Measurements from ENCODE around the gene PHIP.

Gene PHIP

DNA sequence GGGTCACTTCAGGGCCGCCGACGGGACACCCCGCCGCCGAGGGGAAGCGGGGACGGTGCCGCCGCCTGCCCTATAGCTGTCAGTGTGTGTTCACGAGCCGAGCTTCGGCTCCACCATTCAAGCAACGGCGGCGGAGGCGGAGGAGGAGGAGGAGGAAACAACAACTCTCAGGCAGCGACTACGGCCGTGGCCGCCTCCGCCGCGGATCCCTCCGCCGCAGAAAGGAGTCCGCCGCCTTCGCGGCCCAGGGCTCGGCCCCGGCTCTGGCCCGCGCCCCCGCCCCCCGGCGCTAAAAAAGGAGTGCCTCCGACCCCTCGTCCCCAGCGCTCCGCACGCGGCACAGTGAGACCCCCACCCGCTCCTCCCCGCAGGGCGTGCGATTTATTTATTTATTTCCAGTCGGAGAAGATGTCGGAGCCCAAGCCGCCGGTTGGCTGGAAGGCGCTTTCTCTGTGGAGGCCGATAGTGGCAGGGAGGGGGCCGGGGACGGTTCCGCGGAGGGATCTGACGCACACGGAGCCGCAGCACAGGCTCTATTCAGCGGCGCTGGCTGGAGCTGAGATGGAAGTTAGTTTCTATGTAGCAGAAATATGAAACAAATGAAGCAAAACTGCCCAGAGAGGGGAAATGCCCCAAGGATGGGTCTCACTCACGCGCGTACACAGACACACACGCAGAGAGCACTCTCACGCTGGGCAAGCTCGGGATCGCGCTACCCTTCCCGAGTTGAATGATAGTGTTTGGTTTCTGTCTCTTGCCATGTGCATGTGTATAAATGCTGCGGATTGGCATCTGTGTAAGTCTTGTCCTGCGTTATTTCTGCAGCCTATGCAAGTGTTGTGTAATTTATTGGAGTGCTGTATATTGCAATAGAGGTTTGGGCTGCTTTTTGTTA is at the start of gene PHIP:
Gene PHIP, minus strand, starts transcription at position 180 of the 895 bp plus-strand sequence. CDS start 186 bp downstream, outside the sequence.
- H3K4me1 ChIP-seq (ENCODE audit: low read depth, poor library complexity, severe bottlenecking), result peaks cover 33% of the 10 kb centered on the region
- no peaks in the 10 kb centered on the region for H3K27me3 ChIP-seq (ENCODE audit: insufficient read depth, low read depth)
- H3K79me2 ChIP-seq (ENCODE audit: insufficient read depth, low read depth), result peaks cover 44% of the 10 kb centered on the region
- H2AFZ ChIP-seq (ENCODE audit: low read depth), result peak within 1 kb of the TSS; percentile 77
- H3K36me3 ChIP-seq (ENCODE audit: insufficient read depth), result no peaks in the 10 kb centered on the region
- peak within 1 kb of the TSS; percentile 92 for H3K4me2 ChIP-seq
- H3K4me3 ChIP-seq (IDR thresholded peaks at IDR 0.05; ENCODE audit: insufficient read depth, low read depth, low read length), result no peak within 1 kb of the TSS
- peak within 1 kb of the TSS; percentile 93 for H3K27ac ChIP-seq
- H3K9ac ChIP-seq, result peak within 1 kb of the TSS; percentile 94
- H4K20me1 ChIP-seq (ENCODE audit: insufficient read depth), result no peaks in the 10 kb centered on the region
- TF ChIP-seq, protein P1, sequence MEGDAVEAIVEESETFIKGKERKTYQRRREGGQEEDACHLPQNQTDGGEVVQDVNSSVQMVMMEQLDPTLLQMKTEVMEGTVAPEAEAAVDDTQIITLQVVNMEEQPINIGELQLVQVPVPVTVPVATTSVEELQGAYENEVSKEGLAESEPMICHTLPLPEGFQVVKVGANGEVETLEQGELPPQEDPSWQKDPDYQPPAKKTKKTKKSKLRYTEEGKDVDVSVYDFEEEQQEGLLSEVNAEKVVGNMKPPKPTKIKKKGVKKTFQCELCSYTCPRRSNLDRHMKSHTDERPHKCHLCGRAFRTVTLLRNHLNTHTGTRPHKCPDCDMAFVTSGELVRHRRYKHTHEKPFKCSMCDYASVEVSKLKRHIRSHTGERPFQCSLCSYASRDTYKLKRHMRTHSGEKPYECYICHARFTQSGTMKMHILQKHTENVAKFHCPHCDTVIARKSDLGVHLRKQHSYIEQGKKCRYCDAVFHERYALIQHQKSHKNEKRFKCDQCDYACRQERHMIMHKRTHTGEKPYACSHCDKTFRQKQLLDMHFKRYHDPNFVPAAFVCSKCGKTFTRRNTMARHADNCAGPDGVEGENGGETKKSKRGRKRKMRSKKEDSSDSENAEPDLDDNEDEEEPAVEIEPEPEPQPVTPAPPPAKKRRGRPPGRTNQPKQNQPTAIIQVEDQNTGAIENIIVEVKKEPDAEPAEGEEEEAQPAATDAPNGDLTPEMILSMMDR (conservative IDR thresholded peaks at IDR 0.05; ENCODE audit: low read depth, low read length), result no peak

DNA sequence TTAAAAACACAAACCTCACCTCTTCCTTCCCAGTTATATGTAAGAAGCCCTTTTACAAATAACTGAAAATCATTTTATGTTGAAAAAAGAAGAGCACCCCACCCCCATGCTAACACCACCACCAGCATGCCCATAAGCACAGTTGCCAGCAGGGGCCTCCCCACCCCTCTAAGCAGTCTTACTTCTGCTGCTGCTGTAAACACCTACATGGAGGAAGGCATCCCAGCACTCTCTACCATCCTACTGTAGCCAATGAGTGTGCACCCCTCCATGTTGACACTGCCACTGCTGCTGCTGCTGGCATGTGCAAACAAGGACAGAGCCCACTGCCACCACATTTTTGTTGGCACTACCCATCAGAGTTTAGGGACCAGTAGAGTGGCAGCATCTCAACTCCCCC is 49.6 kb upstream of the PHIP start:
- TF ChIP-seq, protein P1 (conservative IDR thresholded peaks at IDR 0.05; ENCODE audit: low read depth, low read length), result no peak
- H3K36me3 ChIP-seq (ENCODE audit: insufficient read depth), result no peaks in the 10 kb centered on the region
- no peak overlapping the region for H3K27ac ChIP-seq
- no peaks in the 10 kb centered on the region for H3K4me1 ChIP-seq (ENCODE audit: low read depth, poor library complexity, severe bottlenecking)
- no peak overlapping the region for H2AFZ ChIP-seq (ENCODE audit: low read depth)
- H3K4me2 ChIP-seq, result no peak overlapping the region
- no peaks in the 10 kb centered on the region for H3K79me2 ChIP-seq (ENCODE audit: insufficient read depth, low read depth)
- no peak overlapping the region for H3K4me3 ChIP-seq (IDR thresholded peaks at IDR 0.05; ENCODE audit: insufficient read depth, low read depth, low read length)
- no peak overlapping the region for H3K9ac ChIP-seq
- H3K27me3 ChIP-seq (ENCODE audit: insufficient read depth, low read depth), result no peaks in the 10 kb centered on the region
- H4K20me1 ChIP-seq (ENCODE audit: insufficient read depth), result no peaks in the 10 kb centered on the region

DNA sequence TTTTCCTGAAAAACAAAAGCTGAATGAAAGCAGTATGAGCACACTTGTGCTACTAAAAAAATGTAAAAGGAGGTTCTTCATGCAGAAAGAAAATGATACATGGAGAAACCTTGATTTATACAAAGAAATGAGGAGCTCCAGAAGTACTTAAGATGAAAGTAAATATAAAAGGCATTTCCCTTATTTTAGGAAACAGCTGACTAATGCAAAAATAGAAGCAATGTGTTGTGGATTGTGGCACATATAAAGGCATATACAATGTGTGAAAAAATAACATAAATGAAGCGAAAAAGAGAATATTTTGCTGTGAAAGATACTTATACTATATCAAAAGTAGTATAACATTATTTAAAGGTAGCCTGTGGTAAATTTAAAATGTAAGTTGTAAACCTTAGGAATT is 41.2 kb upstream of the PHIP start:
- Histone ChIP-seq H3K4me3 (IDR thresholded peaks at IDR 0.05; ENCODE audit: insufficient read depth, low read depth, low read length) (no peak overlapping the region), H3K4me1 (ENCODE audit: low read depth, poor library complexity, severe bottlenecking) (no peaks in the 10 kb centered on the region), H3K79me2 (ENCODE audit: insufficient read depth, low read depth) (no peaks in the 10 kb centered on the region), H3K27me3 (ENCODE audit: insufficient read depth, low read depth) (no peaks in the 10 kb centered on the region), H3K27ac (no peak overlapping the region), H3K4me2 (no peak overlapping the region), H4K20me1 (ENCODE audit: insufficient read depth) (no peaks in the 10 kb centered on the region), H3K36me3 (ENCODE audit: insufficient read depth) (no peaks in the 10 kb centered on the region), H2AFZ (ENCODE audit: low read depth) (no peak overlapping the region), H3K9ac (no peak overlapping the region)
- TF ChIP-seq, protein P1 (conservative IDR thresholded peaks at IDR 0.05; ENCODE audit: low read depth, low read length), result no peak

DNA sequence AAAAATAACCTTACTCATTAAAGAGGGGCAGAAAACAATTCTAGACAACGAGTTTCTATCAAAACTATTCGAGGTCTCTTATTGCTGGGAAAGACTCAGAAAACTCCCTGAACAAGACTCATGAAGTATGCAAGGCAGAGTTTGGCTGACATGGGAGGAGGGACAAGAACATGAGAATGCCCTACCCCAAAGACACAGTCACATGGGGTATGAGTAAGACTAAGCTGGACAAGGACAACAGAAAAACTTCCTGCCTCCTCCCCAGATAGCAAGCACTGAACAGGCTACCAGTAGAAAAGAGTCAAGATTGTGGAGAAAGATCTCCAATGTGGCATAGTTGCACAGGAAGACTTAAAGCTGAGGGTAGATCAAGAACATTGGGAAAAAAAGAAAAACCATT is 39.7 kb upstream of the PHIP start:
- Histone ChIP-seq H3K9ac (no peak overlapping the region), H3K4me1 (ENCODE audit: low read depth, poor library complexity, severe bottlenecking) (no peaks in the 10 kb centered on the region), H3K4me3 (IDR thresholded peaks at IDR 0.05; ENCODE audit: insufficient read depth, low read depth, low read length) (no peak overlapping the region), H3K79me2 (ENCODE audit: insufficient read depth, low read depth) (no peaks in the 10 kb centered on the region), H4K20me1 (ENCODE audit: insufficient read depth) (no peaks in the 10 kb centered on the region), H3K4me2 (no peak overlapping the region), H3K36me3 (ENCODE audit: insufficient read depth) (no peaks in the 10 kb centered on the region), H2AFZ (ENCODE audit: low read depth) (no peak overlapping the region), H3K27ac (no peak overlapping the region), H3K27me3 (ENCODE audit: insufficient read depth, low read depth) (no peaks in the 10 kb centered on the region)
- TF ChIP-seq, protein P1 (conservative IDR thresholded peaks at IDR 0.05; ENCODE audit: low read depth, low read length), result no peak

All from KMS-11 (cell line).